SK-N-SH (cell line): ENCODE results near the gene SNX9. TPM values are rescaled to one million over a fixed set of nuclear protein-coding genes. Genes with fewer than 3 reads are reported as not detected.

ENCODE experiments used
- CTCF ChIA-PET: fragments of 300-600, 350-600 bp; formaldehyde crosslinking; extraction: SDS; loops from one replicate; lab custom pipeline; 2021; lab: Yijun Ruan, JAX
- POLR2A ChIA-PET: fragments of 350-600 bp; sonication (Branson Sonifier 250); formaldehyde crosslinking; extraction: SDS; loops from one replicate; lab custom pipeline; 2020; ENCODE audit warnings: antibody characterized with exemption, inconsistent platforms; lab: Yijun Ruan, JAX
- DNase-seq: peaks from one replicate; pipeline ENCODE4 v3.0.0; 2012
- H2AFZ ChIP-seq: fragments of 200-600 bp; sonication (generic); 2 replicates; pipeline ENCODE4 v1.8.1; 2016; ENCODE audit warnings: antibody characterized with exemption, mild to moderate bottlenecking, low read depth
- H3F3A ChIP-seq: fragments of 200-600 bp; sonication (generic); replicated peaks from 2 replicates; pipeline ENCODE3; 2016; ENCODE audit warnings: antibody characterized with exemption, mild to moderate bottlenecking; ENCODE audit not compliant: insufficient read depth
- H3K27ac ChIP-seq, 2 experiments: fragments of 200-500 bp in 1 of 2; fragments of 200-600 bp in 1 of 2; sonication (Bioruptor generic) in 1 of 2; sonication (generic), shearing (Covaris generic) in 1 of 2; 2 replicates each; pipeline versions ENCODE4 v1.5.1 to v1.6.1; 2014 to 2016; ENCODE audit warnings: low read depth in 2 of 2, inconsistent platforms in 1 of 2, low read length in 1 of 2, mild to moderate bottlenecking in 1 of 2, mixed read lengths in 1 of 2
- H3K27me3 ChIP-seq: fragments of 200-600 bp; sonication (generic), shearing (Covaris generic); 2 replicates; pipeline ENCODE4 v1.6.1; 2016; ENCODE audit warnings: mixed run types; ENCODE audit not compliant: insufficient read depth
- H3K36me3 ChIP-seq, 2 experiments: fragments of 200-500 bp in 1 of 2; fragments of 200-600 bp in 1 of 2; sonication (Bioruptor generic) in 1 of 2; sonication (generic) in 1 of 2; replicated peaks in 1 of 2; 2 replicates each; pipeline versions ENCODE3 to v1.5.1; 2014 to 2016; ENCODE audit warnings: low read length in 1 of 2, mild to moderate bottlenecking in 1 of 2; ENCODE audit not compliant: insufficient read depth in 2 of 2, control insufficient read depth in 1 of 2
- H3K4me1 ChIP-seq, 2 experiments: fragments of 200-500 bp in 1 of 2; fragments of 200-600 bp in 1 of 2; sonication (Bioruptor generic) in 1 of 2; sonication (generic), shearing (Covaris generic) in 1 of 2; 2 replicates each; pipeline versions ENCODE4 v1.5.1 to v1.6.1; 2014 to 2016; ENCODE audit warnings: low read depth in 1 of 2, low read length in 1 of 2, mixed run types in 1 of 2; ENCODE audit not compliant: insufficient read depth in 2 of 2, control insufficient read depth in 1 of 2
- H3K4me2 ChIP-seq: fragments of 200-600 bp; sonication (generic), shearing (Covaris generic); 2 replicates; pipeline ENCODE4 v1.6.1; 2017; ENCODE audit warnings: mixed run types
- H3K4me3 ChIP-seq, 2 experiments: fragments of 200-500 bp in 1 of 2; fragments of 200-600 bp in 1 of 2; sonication (Bioruptor generic) in 1 of 2; sonication (generic), shearing (Covaris generic) in 1 of 2; 2 replicates each; pipeline versions ENCODE4 v1.5.1 to v1.8.1; 2014 to 2016; ENCODE audit warnings: low read depth in 2 of 2, inconsistent platforms in 1 of 2, low read length in 1 of 2, mild to moderate bottlenecking in 1 of 2, mixed read lengths in 1 of 2, moderate library complexity in 1 of 2
- H3K79me2 ChIP-seq: fragments of 200-600 bp; sonication (generic); 2 replicates; pipeline ENCODE4 v1.8.1; 2017; ENCODE audit warnings: mild to moderate bottlenecking; ENCODE audit not compliant: insufficient read depth
- H3K9ac ChIP-seq: fragments of 200-600 bp; sonication (generic); 2 replicates; pipeline ENCODE4 v1.6.1; 2017; ENCODE audit warnings: mixed run types
- H3K9me2 ChIP-seq: fragments of 200-600 bp; sonication (generic); 2 replicates; pipeline ENCODE4 v1.6.1; 2017; ENCODE audit warnings: mixed run types
- H3K9me3 ChIP-seq: fragments of 200-600 bp; sonication (generic); 2 replicates; pipeline ENCODE4 v1.6.1; 2017; ENCODE audit warnings: mixed run types, mild to moderate bottlenecking, moderate library complexity
- H4K20me1 ChIP-seq: fragments of 200-600 bp; sonication (generic); 2 replicates; pipeline ENCODE4 v1.6.1; 2017; ENCODE audit warnings: mild to moderate bottlenecking, mixed run types; ENCODE audit not compliant: insufficient read depth
- CHD2 ChIP-seq: fragments of 150-350 bp; IDR thresholded peaks from 2 replicates; pipeline ENCODE4 v1.6.1; 2018; ENCODE audit warnings: low read length; ENCODE audit not compliant: partially characterized antibody
- CTCF ChIP-seq: fragments of 200-600 bp; sonication (generic); IDR thresholded peaks from 2 replicates; pipeline ENCODE4 v1.6.1; 2017; ENCODE audit warnings: antibody characterized with exemption, mild to moderate bottlenecking, moderate library complexity
- EZH2phosphoT487 ChIP-seq: fragments of 200-600 bp; sonication (generic); IDR thresholded peaks from 2 replicates; pipeline ENCODE4 v1.6.1; 2017; ENCODE audit warnings: low read depth, mixed run types, mild to moderate bottlenecking, antibody characterized with exemption, moderate library complexity, borderline replicate concordance
- FOSL2 ChIP-seq: IDR thresholded peaks from 2 replicates; pipeline ENCODE4 v1.4.0; 2012; ENCODE audit warnings: low read depth, mild to moderate bottlenecking, moderate library complexity, borderline replicate concordance
- GABPA ChIP-seq: IDR thresholded peaks from 2 replicates; pipeline ENCODE4 v1.4.0; 2012; ENCODE audit warnings: low read depth, mild to moderate bottlenecking
- MAX ChIP-seq: IDR thresholded peaks from 2 replicates; pipeline ENCODE4 v1.4.0; 2012; ENCODE audit warnings: low read depth
- MEF2A ChIP-seq: IDR thresholded peaks from 2 replicates; pipeline ENCODE4 v1.4.0; 2012; ENCODE audit warnings: low read depth, borderline replicate concordance
- NRF1 ChIP-seq: IDR thresholded peaks from 2 replicates; pipeline ENCODE4 v1.6.1; 2012; ENCODE audit warnings: low read depth, mild to moderate bottlenecking, low read length
- PBX3 ChIP-seq: IDR thresholded peaks from 2 replicates; pipeline ENCODE4; 2012
- POLR2AphosphoS5 ChIP-seq: IDR thresholded peaks from 2 replicates; pipeline ENCODE4 v1.6.1; 2012; ENCODE audit warnings: low read depth, low read length
- RAD21 ChIP-seq: IDR thresholded peaks from 2 replicates; pipeline ENCODE4 v1.6.1; 2012; ENCODE audit warnings: mild to moderate bottlenecking, low read length
- RCOR1 ChIP-seq: fragments of 150-350 bp; IDR thresholded peaks from 2 replicates; pipeline ENCODE4 v1.6.1; 2017; ENCODE audit warnings: antibody characterized with exemption, low read length
- RFX5 ChIP-seq: IDR thresholded peaks from 2 replicates; pipeline ENCODE4 v1.6.1; 2012; ENCODE audit warnings: mild to moderate bottlenecking, improper control_type of control experiment, low read length
- SIN3A ChIP-seq: IDR thresholded peaks from 2 replicates; pipeline ENCODE4 v1.6.1; 2012; ENCODE audit warnings: low read depth, mild to moderate bottlenecking, low read length, moderate library complexity, borderline replicate concordance
- TEAD4 ChIP-seq: IDR thresholded peaks from 2 replicates; pipeline ENCODE4 v1.4.0; 2012; ENCODE audit warnings: mild to moderate bottlenecking, borderline replicate concordance; ENCODE audit not compliant: insufficient read depth
- YY1 ChIP-seq: IDR thresholded peaks from 2 replicates; pipeline ENCODE4 v1.4.0; 2012; ENCODE audit warnings: low read depth, mild to moderate bottlenecking
- WGBS: methylation state at CpG from one replicate; pipeline ENCODE4 v1.1.6; 2017; ENCODE audit warnings: low lambda C conversion rate; 5-methylcytosine and 5-hydroxymethylcytosine counted together
- polyA plus RNA-seq, 3 experiments: library from polyadenylated mRNA; depleted of rRNA; stranded (reverse); fragments of >200 nt; gene quantifications; 2 replicates each; pipeline ENCODE4 v1.2.3, GENCODE V29; 2012
- TF ChIP-seq, protein P1 (sequence below): IDR thresholded peaks from 2 replicates; pipeline ENCODE4 v1.4.0; 2012; ENCODE audit warnings: low read depth, borderline replicate concordance

The SNX9 gene
- polyA plus RNA-seq, 1 of the 3 experiments (the other 2 are of a cell fraction): 31.6 TPM

DNA sequence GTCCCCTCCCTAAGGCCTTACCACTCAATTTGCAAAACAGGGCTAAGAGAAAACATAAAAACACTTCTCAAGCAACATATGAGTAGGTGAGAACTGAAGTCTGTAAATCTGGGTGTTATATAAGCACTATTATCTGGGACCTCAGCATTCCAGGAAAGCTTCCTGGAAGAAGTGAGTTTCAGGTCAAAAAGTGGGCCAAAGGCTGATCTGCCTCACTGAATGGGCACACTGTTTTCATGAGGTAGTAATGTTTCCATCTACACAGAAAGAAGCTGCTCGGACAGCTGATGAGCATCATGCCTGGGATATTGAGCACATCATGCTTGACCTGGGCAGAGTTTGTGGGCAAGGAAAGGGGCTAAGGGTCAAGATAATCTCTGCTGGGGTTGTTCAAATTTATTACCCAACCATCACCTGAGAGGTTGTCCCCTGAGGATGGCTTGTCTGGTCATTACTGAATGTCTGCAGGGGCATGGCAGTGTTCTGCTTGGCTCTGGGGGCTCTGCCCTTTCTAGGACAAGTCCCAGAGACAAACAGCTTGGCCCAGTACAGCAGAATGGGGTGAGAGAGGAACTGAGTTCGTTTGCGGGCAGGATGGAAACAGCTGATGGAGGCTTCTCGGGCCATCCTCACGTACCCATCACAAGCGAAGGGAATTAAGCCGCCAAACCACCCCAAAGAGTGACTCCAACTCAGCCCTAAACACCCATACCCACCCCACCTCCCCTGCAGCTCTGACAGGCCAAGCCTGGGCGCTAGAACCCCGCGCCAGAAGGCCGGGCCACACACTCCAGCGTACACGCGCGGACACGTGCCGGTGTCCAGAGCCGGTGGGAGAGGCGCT, 157.5 kb downstream of the SNX9 start:
- no peak overlapping the region for H3K4me2 ChIP-seq
- no peak for DNase-seq

GRCh38 chr6:157981132-157981394, 158.0 kb downstream of the SNX9 start:
- POLR2A ChIA-PET: no interaction called here
- peak overlapping the region in 1 of 2 experiments; percentile 16; a peak in 1 of 4 replicates for H3K27ac ChIP-seq
- WGBS: 61% methylated on average over 18 of the region's 24 CpGs
- H3K27me3 ChIP-seq: no peaks in the 10 kb centered on the region
- no peak for DNase-seq
- no peaks in the 10 kb centered on the region for H3K9me3 ChIP-seq
- peak overlapping the region; percentile 49 for H2AFZ ChIP-seq
- no peaks in the 10 kb centered on the region for H3K9me2 ChIP-seq
- H3K36me3 ChIP-seq: peaks cover 0 to 5% of the 10 kb centered on the region in 2 experiments
- H3F3A ChIP-seq: peaks cover 28% of the 10 kb centered on the region
- no peak for TF ChIP-seq CTCF
- no peak for TF ChIP-seq MEF2A
- no peak for TF ChIP-seq CHD2
- no peak for TF ChIP-seq NRF1
- TF ChIP-seq RCOR1: no peak
- no peak for TF ChIP-seq EZH2phosphoT487
- TF ChIP-seq RAD21: no peak
- no peak for TF ChIP-seq MAX
- no peak for TF ChIP-seq YY1
- TF ChIP-seq, protein P1, sequence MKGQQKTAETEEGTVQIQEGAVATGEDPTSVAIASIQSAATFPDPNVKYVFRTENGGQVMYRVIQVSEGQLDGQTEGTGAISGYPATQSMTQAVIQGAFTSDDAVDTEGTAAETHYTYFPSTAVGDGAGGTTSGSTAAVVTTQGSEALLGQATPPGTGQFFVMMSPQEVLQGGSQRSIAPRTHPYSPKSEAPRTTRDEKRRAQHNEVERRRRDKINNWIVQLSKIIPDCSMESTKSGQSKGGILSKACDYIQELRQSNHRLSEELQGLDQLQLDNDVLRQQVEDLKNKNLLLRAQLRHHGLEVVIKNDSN: no peak
- no peak for TF ChIP-seq FOSL2
- CTCF ChIA-PET: no interaction called here
- peaks cover 12 to 19% of the 10 kb centered on the region in 2 experiments; a peak in 3 of 4 replicates for H3K4me1 ChIP-seq
- H3K4me3 ChIP-seq: peak overlapping the region; percentile 64 to 87
- H3K9ac ChIP-seq: peak overlapping the region; percentile 88; the same call in 1 of the 2 replicates
- H4K20me1 ChIP-seq: no peaks in the 10 kb centered on the region
- H3K4me2 ChIP-seq: peak overlapping the region; percentile 89
- peaks cover 42% of the 10 kb centered on the region for H3K79me2 ChIP-seq

More for the DNA sequence above, 157.5 kb downstream of the SNX9 start:
- 93% methylated on average over 6 of the region's 19 CpGs for WGBS
- TF ChIP-seq GABPA: no peak
- no peak for TF ChIP-seq POLR2AphosphoS5
- TF ChIP-seq SIN3A: no peak
- no peak for TF ChIP-seq RFX5
- TF ChIP-seq TEAD4: no peak
- TF ChIP-seq EZH2phosphoT487: no peak
- TF ChIP-seq NRF1: no peak
- no peak for TF ChIP-seq PBX3
- Histone ChIP-seq H3F3A (peaks cover 28% of the 10 kb centered on the region), H3K79me2 (peaks cover 37% of the 10 kb centered on the region), H3K27me3 (no peaks in the 10 kb centered on the region), H3K9me3 (no peaks in the 10 kb centered on the region), H4K20me1 (no peaks in the 10 kb centered on the region), H3K9me2 (no peaks in the 10 kb centered on the region), H3K9ac (no peak overlapping the region), H3K4me3 (no peak overlapping the region), H2AFZ (no peak overlapping the region; the same call in 1 of the 2 replicates), H3K4me1 (peaks cover 7 to 19% of the 10 kb centered on the region in 2 experiments; a peak in 3 of 4 replicates), H3K36me3 (peaks cover 0 to 5% of the 10 kb centered on the region in 2 experiments), H3K27ac (peak overlapping the region in 1 of 2 experiments; percentile 16; a peak in 1 of 4 replicates)
- CTCF ChIA-PET: interaction anchor here (0.7 to 1.2 kb wide), 2 partner anchors 15 to 215 kb away, joined by 3 to 4 read pairs; no protein-coding TSS in a partner anchor
- POLR2A ChIA-PET: no interaction called here
